ENCODE results near the gene COL6A3.
"Not testable (repeated sequence)": the region's sequence is repeated elsewhere in the genome, so short reads cannot be mapped to it uniquely, and the experiment has no call there.

The COL6A3 gene

GRCh38 chr2:237319887-237320286 is 94.1 kb downstream of the COL6A3 start:
- DNase-seq (ENCODE audit: low read depth in 3 of 3, low spot score in 1 of 3), result no peak

GRCh38 chr2:237319086-237319820 is 94.7 kb downstream of the COL6A3 start:
- DNase-seq (ENCODE audit: low read depth in 3 of 3, low spot score in 1 of 3), result no peak

GRCh38 chr2:237316339-237316738 is 97.6 kb downstream of the COL6A3 start:
- DNase-seq (ENCODE audit: low read depth in 3 of 3, low spot score in 1 of 3), result no peak

GRCh38 chr2:237315829-237316225 is 98.1 kb downstream of the COL6A3 start:
- no peak for DNase-seq (ENCODE audit: low read depth in 3 of 3, low spot score in 1 of 3)

GRCh38 chr2:237315170-237315828 is 98.7 kb downstream of the COL6A3 start:
- DNase-seq (ENCODE audit: low read depth in 3 of 3, low spot score in 1 of 3), result no peak

GRCh38 chr2:237314681-237315080 is 99.3 kb downstream of the COL6A3 start:
- no peak for DNase-seq (ENCODE audit: low read depth in 3 of 3, low spot score in 1 of 3)

- DNase-seq (ENCODE audit: low read depth in 3 of 3, low spot score in 1 of 3), result no peak
Observed at GRCh38 chr2:237314198-237314597, 99.8 kb downstream of the COL6A3 start.

GRCh38 chr2:237312021-237312755 is 101.8 kb downstream of the COL6A3 start:
- DNase-seq (ENCODE audit: low read depth in 3 of 3, low spot score in 1 of 3), result no peak

GRCh38 chr2:237310515-237311114 is 103.3 kb downstream of the COL6A3 start:
- DNase-seq (ENCODE audit: low read depth in 3 of 3, low spot score in 1 of 3), result no peak

- DNase-seq (ENCODE audit: low read depth in 3 of 3, low spot score in 1 of 3), result no peak
Observed at GRCh38 chr2:237309416-237309815, 104.5 kb downstream of the COL6A3 start.

GRCh38 chr2:237309011-237309410 is 105.0 kb downstream of the COL6A3 start:
- no peak for DNase-seq (ENCODE audit: low read depth in 3 of 3, low spot score in 1 of 3)

GRCh38 chr2:237307474-237307873 is 106.5 kb downstream of the COL6A3 start:
- no peak for DNase-seq (ENCODE audit: low read depth in 3 of 3, low spot score in 1 of 3)

GRCh38 chr2:237306787-237307170 is 107.2 kb downstream of the COL6A3 start:
- no peak for DNase-seq (ENCODE audit: low read depth in 3 of 3, low spot score in 1 of 3)

GRCh38 chr2:237306083-237306786 is 107.7 kb downstream of the COL6A3 start:
- no peak for DNase-seq (ENCODE audit: low read depth in 3 of 3, low spot score in 1 of 3)

- DNase-seq (ENCODE audit: low read depth in 3 of 3, low spot score in 1 of 3), result no peak
Observed at GRCh38 chr2:237305579-237305978, 108.4 kb downstream of the COL6A3 start.

GRCh38 chr2:237304763-237305514 is 109.0 kb downstream of the COL6A3 start:
- no peak for DNase-seq (ENCODE audit: low read depth in 3 of 3, low spot score in 1 of 3)

GRCh38 chr2:237303244-237303643 is 110.7 kb downstream of the COL6A3 start:
- DNase-seq (ENCODE audit: low read depth in 3 of 3, low spot score in 1 of 3), result not testable (repeated sequence)

- DNase-seq (ENCODE audit: low read depth in 3 of 3, low spot score in 1 of 3), result no peak
Observed at GRCh38 chr2:237301595-237301994, 112.4 kb downstream of the COL6A3 start.

GRCh38 chr2:237300739-237301138 is 113.2 kb downstream of the COL6A3 start:
- DNase-seq (ENCODE audit: low read depth in 3 of 3, low spot score in 1 of 3), result no peak

- DNase-seq (ENCODE audit: low read depth in 3 of 3, low spot score in 1 of 3), result no peak
Observed at GRCh38 chr2:237299906-237300305, 114.1 kb downstream of the COL6A3 start.
